ENCODE data around the gene CREB5.

CREB5 gene

GRCh38 chr7:28685644-28686417 is 273.5 kb downstream of the CREB5 start:
- TF ChIP-seq, protein P1, sequence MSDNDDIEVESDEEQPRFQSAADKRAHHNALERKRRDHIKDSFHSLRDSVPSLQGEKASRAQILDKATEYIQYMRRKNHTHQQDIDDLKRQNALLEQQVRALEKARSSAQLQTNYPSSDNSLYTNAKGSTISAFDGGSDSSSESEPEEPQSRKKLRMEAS (IDR thresholded peaks at IDR 0.05), result 0 out of 2 replicates have a peak, but pooled peaks have one; percentile 28
- TF ChIP-seq ZBTB7A (IDR thresholded peaks at IDR 0.05; ENCODE audit: low read depth), result no peak
- no peak for TF ChIP-seq EGR1 (IDR thresholded peaks at IDR 0.05)
- no peak for TF ChIP-seq USF1 (IDR thresholded peaks at IDR 0.05)
- peak; percentile 72 for TF ChIP-seq TEAD4 (IDR thresholded peaks at IDR 0.05)
- TF ChIP-seq REST (IDR thresholded peaks at IDR 0.05; ENCODE audit: low read depth), result no peak
- TF ChIP-seq CEBPB (IDR thresholded peaks at IDR 0.05), result peak; percentile 77
- no peak for TF ChIP-seq CREB1 (IDR thresholded peaks at IDR 0.05; ENCODE audit: low read depth)
- no peak; the same call in 1 of the 2 replicates for TF ChIP-seq YY1 (IDR thresholded peaks at IDR 0.05; ENCODE audit: low read depth)
- peak; percentile 1; the same call in 1 of the 2 replicates for TF ChIP-seq RAD21 (IDR thresholded peaks at IDR 0.05; ENCODE audit: low read depth)
- no peak for TF ChIP-seq TAF1 (IDR thresholded peaks at IDR 0.05; ENCODE audit: low read depth)
- peak; percentile 53; the same call in 1 of the 2 replicates for TF ChIP-seq EP300 (IDR thresholded peaks at IDR 0.05; ENCODE audit: borderline replicate concordance)
- peak; percentile 97 for TF ChIP-seq NFIC (IDR thresholded peaks at IDR 0.05)
- TF ChIP-seq TCF12 (IDR thresholded peaks at IDR 0.05; ENCODE audit: low read depth), result 0 out of 2 replicates have a peak, but pooled peaks have one; percentile 53
- TF ChIP-seq FOXM1 (IDR thresholded peaks at IDR 0.05; ENCODE audit: borderline replicate concordance, low read depth), result no peak

DNA sequence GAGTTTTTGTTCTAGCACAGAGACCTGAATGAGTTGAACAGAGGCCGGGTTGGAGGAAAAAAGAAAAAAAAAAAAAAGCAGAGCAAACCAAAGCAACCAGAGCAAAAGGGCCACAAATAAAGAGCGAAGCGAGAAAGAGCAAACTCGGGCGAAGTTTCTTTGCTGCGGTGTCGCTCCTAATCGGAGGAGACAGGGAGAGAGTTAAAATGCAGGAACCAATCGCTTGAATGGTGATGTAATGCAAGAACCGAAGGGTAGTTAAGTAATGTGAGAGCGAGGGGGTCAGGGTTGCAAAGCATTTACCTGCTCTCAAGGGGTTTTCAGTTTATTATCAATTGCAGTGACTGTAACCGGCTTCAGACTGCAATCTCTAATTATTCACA is 274.1 kb downstream of the CREB5 start:
- no peak for TF ChIP-seq RAD21 (IDR thresholded peaks at IDR 0.05; ENCODE audit: low read depth)
- TF ChIP-seq FOXM1 (IDR thresholded peaks at IDR 0.05; ENCODE audit: borderline replicate concordance, low read depth), result no peak
- TF ChIP-seq EP300 (IDR thresholded peaks at IDR 0.05; ENCODE audit: borderline replicate concordance), result no peak
- no peak for TF ChIP-seq TAF1 (IDR thresholded peaks at IDR 0.05; ENCODE audit: low read depth)
- no peak for TF ChIP-seq YY1 (IDR thresholded peaks at IDR 0.05; ENCODE audit: low read depth)
- no peak for TF ChIP-seq CREB1 (IDR thresholded peaks at IDR 0.05; ENCODE audit: low read depth)
- no peak for TF ChIP-seq ZBTB7A (IDR thresholded peaks at IDR 0.05; ENCODE audit: low read depth)
- TF ChIP-seq NFIC (IDR thresholded peaks at IDR 0.05), result no peak
- no peak for TF ChIP-seq EGR1 (IDR thresholded peaks at IDR 0.05)
- TF ChIP-seq REST (IDR thresholded peaks at IDR 0.05; ENCODE audit: low read depth), result no peak
- no peak for TF ChIP-seq TEAD4 (IDR thresholded peaks at IDR 0.05)
- TF ChIP-seq, protein P1 (IDR thresholded peaks at IDR 0.05), result no peak
- TF ChIP-seq CEBPB (IDR thresholded peaks at IDR 0.05), result no peak
- TF ChIP-seq TCF12 (IDR thresholded peaks at IDR 0.05; ENCODE audit: low read depth), result no peak
- no peak for TF ChIP-seq USF1 (IDR thresholded peaks at IDR 0.05)

- TF ChIP-seq TEAD4 (IDR thresholded peaks at IDR 0.05), result no peak
- no peak for TF ChIP-seq EGR1 (IDR thresholded peaks at IDR 0.05)
- TF ChIP-seq EP300 (IDR thresholded peaks at IDR 0.05; ENCODE audit: borderline replicate concordance), result no peak
- no peak for TF ChIP-seq CEBPB (IDR thresholded peaks at IDR 0.05)
- TF ChIP-seq RAD21 (IDR thresholded peaks at IDR 0.05; ENCODE audit: low read depth), result no peak
- no peak for TF ChIP-seq TCF12 (IDR thresholded peaks at IDR 0.05; ENCODE audit: low read depth)
- no peak for TF ChIP-seq ZBTB7A (IDR thresholded peaks at IDR 0.05; ENCODE audit: low read depth)
- TF ChIP-seq YY1 (IDR thresholded peaks at IDR 0.05; ENCODE audit: low read depth), result no peak
- TF ChIP-seq CREB1 (IDR thresholded peaks at IDR 0.05; ENCODE audit: low read depth), result no peak
- no peak for TF ChIP-seq FOXM1 (IDR thresholded peaks at IDR 0.05; ENCODE audit: borderline replicate concordance, low read depth)
- TF ChIP-seq NFIC (IDR thresholded peaks at IDR 0.05), result no peak
- no peak for TF ChIP-seq USF1 (IDR thresholded peaks at IDR 0.05)
- TF ChIP-seq REST (IDR thresholded peaks at IDR 0.05; ENCODE audit: low read depth), result no peak
- no peak for TF ChIP-seq TAF1 (IDR thresholded peaks at IDR 0.05; ENCODE audit: low read depth)
- TF ChIP-seq, protein P1 (IDR thresholded peaks at IDR 0.05), result no peak
Measured at GRCh38 chr7:28687537-28687936, 275.2 kb downstream of the CREB5 start.
